Esophagus squamous epithelium (tissue), 5 donors: ENCODE data around the gene RPS29. TPM values are rescaled to one million over a fixed set of nuclear protein-coding genes. Genes with fewer than 3 reads are reported as not detected.

ENCODE experiments used
- DNase-seq: peaks from one replicate; lab custom pipeline; 2025; lab: John Stamatoyannopoulos, UW
- H3K27ac ChIP-seq, 4 donors: fragments of 200-600 bp; sonication (generic); one replicate each; pipeline ENCODE4 v1.5.1; 2016 to 2019; ENCODE audit warnings: mild to moderate bottlenecking in 1 of 4
- H3K27me3 ChIP-seq, 4 donors: fragments of 200-600 bp; sonication (generic); 1 replicate in 3 of 4; 2 replicates in 1 of 4; pipeline versions ENCODE4 v1.5.1 to v1.6.0; 2017 to 2021; ENCODE audit warnings: antibody characterized with exemption in 1 of 4
- H3K36me3 ChIP-seq, 3 donors: fragments of 200-600 bp; sonication (generic); one replicate each; pipeline ENCODE4 v1.5.1; 2016 to 2019
- H3K4me1 ChIP-seq, 3 donors: fragments of 200-600 bp; sonication (generic); one replicate each; pipeline ENCODE4 v1.5.1; 2017 to 2019
- H3K4me3 ChIP-seq, 4 donors: fragments of 200-600 bp; sonication (generic); 1 replicate in 3 of 4; 2 replicates in 1 of 4; pipeline ENCODE4 v1.5.1; 2016 to 2019; ENCODE audit warnings: mild to moderate bottlenecking in 2 of 4, moderate library complexity in 1 of 4
- H3K9me3 ChIP-seq, 3 donors: fragments of 200-600 bp; sonication (generic); one replicate each; pipeline ENCODE4 v1.5.1; 2016 to 2019
- CTCF ChIP-seq, 6 experiments: fragments of 450-650 bp in 4 of 6; fragments of 200-600 bp in 2 of 6; sonication (generic) in 2 of 6; IDR thresholded peaks; one replicate each; pipeline ENCODE4 v1.5.1; 2016 to 2019; ENCODE audit warnings: antibody characterized with exemption in 6 of 6, mild to moderate bottlenecking in 4 of 6, moderate library complexity in 4 of 6
- POLR2A ChIP-seq, 4 donors: fragments of 450-650 bp; IDR thresholded peaks; one replicate each; pipeline ENCODE4 v1.6.1; 2017; ENCODE audit warnings: antibody characterized with exemption in 4 of 4, mild to moderate bottlenecking in 4 of 4, moderate library complexity in 3 of 4
- WGBS, 2 donors: methylation state at CpG; one replicate each; pipeline ENCODE4 v1.1.5; 2018; 5-methylcytosine and 5-hydroxymethylcytosine counted together
- intact Hi-C: fragments of 100-400 bp; cut with DNase I; formaldehyde crosslinking; loops from one replicate; pipeline ENCODE4 v1.15.0; 2022
- total RNA-seq, 4 donors: library from RNA; depleted of rRNA; stranded (reverse); fragments of >200 nt; gene quantifications; one replicate each; pipeline ENCODE4 v1.1.0, GENCODE V29; 2016
- donor health status: DM: yes; HTN: yes; CAD: no.

The RPS29 gene
- total RNA-seq, 4 donors from 2014 or later = 911 to 13,326 (median 8,997) TPM

- intact Hi-C loops = no loop called here
- no peaks in the 10 kb centered on the region for H3K9me3 ChIP-seq
Observed at GRCh38 chr14:49579841-49580240, 6.3 kb downstream of the RPS29 start.

GRCh38 chr14:49578141-49578540, 8.0 kb downstream of the RPS29 start:
- no peak overlapping the region for H3K4me3 ChIP-seq
- no peak overlapping the region for H3K27ac ChIP-seq
- peaks cover 0 to 32% (median 2%) of the 10 kb centered on the region in 3 donors for H3K4me1 ChIP-seq
- no peak for DNase-seq
- no peaks in the 10 kb centered on the region for H3K27me3 ChIP-seq
- 96 to 100% methylated on average over 1 of the region's 1 CpG for WGBS, 2 donors
- intact Hi-C loops = no loop called here
- TF ChIP-seq CTCF (IDR thresholded peaks at IDR 0.05) (no peak), POLR2A (IDR thresholded peaks at IDR 0.05) (no peak)
- H3K9me3 ChIP-seq = no peaks in the 10 kb centered on the region
- peaks cover 0 to 57% (median 8%) of the 10 kb centered on the region in 3 donors for H3K36me3 ChIP-seq

More at GRCh38 chr14:49579841-49580240, 6.3 kb downstream of the RPS29 start:
- no peak for TF ChIP-seq POLR2A (IDR thresholded peaks at IDR 0.05)
- no peak for TF ChIP-seq CTCF (IDR thresholded peaks at IDR 0.05)
- Histone ChIP-seq H3K36me3 (peaks cover 0 to 57% (median 8%) of the 10 kb centered on the region in 3 donors), H3K4me3 (no peak overlapping the region), H3K27ac (no peak overlapping the region), H3K4me1 (peaks cover 9 to 49% (median 17%) of the 10 kb centered on the region in 3 donors), H3K27me3 (no peaks in the 10 kb centered on the region)
- WGBS, 2 donors = 75 to 95% methylated on average over 2 of the region's 2 CpGs
- no peak for DNase-seq

- H3K4me3 ChIP-seq = no peak overlapping the region
- 89 to 94% methylated on average over 5 of the region's 5 CpGs for WGBS, 2 donors
- H3K9me3 ChIP-seq = no peaks in the 10 kb centered on the region
- H3K27ac ChIP-seq = no peak overlapping the region
- intact Hi-C loops = no loop called here
- no peaks in the 10 kb centered on the region for H3K4me1 ChIP-seq
- H3K36me3 ChIP-seq = peaks cover 0 to 64% (median 8%) of the 10 kb centered on the region in 3 donors
- no peak for TF ChIP-seq CTCF (IDR thresholded peaks at IDR 0.05)
- TF ChIP-seq POLR2A (IDR thresholded peaks at IDR 0.05) = no peak
- no peak for DNase-seq
- no peaks in the 10 kb centered on the region for H3K27me3 ChIP-seq
Observed at GRCh38 chr14:49574038-49574437, 12.1 kb downstream of the RPS29 start.

- intact Hi-C loops = no loop called here
- no peak overlapping the region for H3K4me3 ChIP-seq
- H3K27ac ChIP-seq = no peak overlapping the region
- no peak for DNase-seq
- H3K4me1 ChIP-seq = no peaks in the 10 kb centered on the region
- H3K27me3 ChIP-seq = no peaks in the 10 kb centered on the region
- 88 to 97% methylated on average over 3 of the region's 3 CpGs for WGBS, 2 donors
- H3K36me3 ChIP-seq = peaks cover 0 to 30% (median 0%) of the 10 kb centered on the region in 3 donors
- H3K9me3 ChIP-seq = no peaks in the 10 kb centered on the region
- TF ChIP-seq CTCF (IDR thresholded peaks at IDR 0.05) = no peak
- TF ChIP-seq POLR2A (IDR thresholded peaks at IDR 0.05) = no peak
Observed at GRCh38 chr14:49569281-49569680, 16.9 kb downstream of the RPS29 start.

GRCh38 chr14:49566714-49567113, 19.5 kb downstream of the RPS29 start:
- H3K36me3 ChIP-seq = peaks cover 0 to 7% (median 0%) of the 10 kb centered on the region in 3 donors
- H3K4me3 ChIP-seq = no peak overlapping the region
- intact Hi-C loops = no loop called here
- no peaks in the 10 kb centered on the region for H3K4me1 ChIP-seq
- no peak for TF ChIP-seq CTCF (IDR thresholded peaks at IDR 0.05)
- no peak for TF ChIP-seq POLR2A (IDR thresholded peaks at IDR 0.05)
- H3K27me3 ChIP-seq = no peaks in the 10 kb centered on the region
- 82 to 90% methylated on average over 12 of the region's 12 CpGs for WGBS, 2 donors
- no peak for DNase-seq
- no peak overlapping the region for H3K27ac ChIP-seq
- H3K9me3 ChIP-seq = no peaks in the 10 kb centered on the region
